ENCODE data around the gene TFB2M. TPM values are rescaled to one million over a fixed set of nuclear protein-coding genes. Genes with fewer than 3 reads are reported as not detected.
A peak's percentile ranks its signal among the peaks of the same experiment; 100 is the strongest.
"Not testable (repeated sequence)": the region's sequence is repeated elsewhere in the genome, so short reads cannot be mapped to it uniquely, and the experiment has no call there.

TFB2M gene
- polyA plus RNA-seq, 1 donor (not counting 4 experiments of a cell fraction or from before 2014, with no cell fraction given) = 28.6 TPM

- peak overlapping the region; percentile 92 for H3K27ac ChIP-seq (ENCODE audit: control insufficient read depth, insufficient read depth, low read length)
- H3K79me2 ChIP-seq (ENCODE audit: control insufficient read depth, insufficient read depth, low read length) = peaks cover 63% of the 10 kb centered on the region
- DNase-seq (ENCODE audit: low read depth, low spot score) = no peak
- H2AFZ ChIP-seq (ENCODE audit: control insufficient read depth, low read length) = peak overlapping the region; percentile 90
- H3K4me3 ChIP-seq (ENCODE audit: control insufficient read depth in 2 of 3, extremely low read depth in 1 of 3, insufficient read depth in 2 of 3, low read depth in 1 of 3, low read length in 3 of 3) = peak overlapping the region; percentile 97 to 99 (median 99)
- peak overlapping the region; percentile 94 for H3K9ac ChIP-seq (ENCODE audit: control insufficient read depth, extremely low read depth, insufficient read depth, low read length)
- H3K9me1 ChIP-seq (ENCODE audit: control insufficient read depth, extremely low read depth, insufficient read depth, low read length) = no peaks in the 10 kb centered on the region
- H3K4me1 ChIP-seq (ENCODE audit: control insufficient read depth, extremely low read depth, insufficient read depth, low read length) = peaks cover 15% of the 10 kb centered on the region
- H3K36me3 ChIP-seq (ENCODE audit: control insufficient read depth in 2 of 2, extremely low read depth in 1 of 2, insufficient read depth in 2 of 2, low read length in 2 of 2) = peaks cover 0 to 3% of the 10 kb centered on the region in 2 experiments
- dilution Hi-C loops (cut with MboI; ENCODE audit: extremely low pct_ligation_motif_present, low sequenced_read_pairs) = no loop called here
- peak overlapping the region; percentile 69 for H3K4me2 ChIP-seq (ENCODE audit: control insufficient read depth, extremely low read depth, insufficient read depth, low read depth, low read length)
- no peak for FAIRE-seq
- no peaks in the 10 kb centered on the region for H3K27me3 ChIP-seq (ENCODE audit: control insufficient read depth, extremely low read depth, insufficient read depth, low read length)
- no peak for TF ChIP-seq CTCF (optimal IDR thresholded peaks at IDR 0.05 in 1 of 3, IDR thresholded peaks at IDR 0.05 in 1 of 3, conservative IDR thresholded peaks at IDR 0.05 in 1 of 3; ENCODE audit: extremely low read depth in 1 of 3, insufficient read depth in 2 of 3, low read length in 3 of 3)
- no peak for TF ChIP-seq EZH2 (IDR thresholded peaks at IDR 0.05; ENCODE audit: low read length)
- no peaks in the 10 kb centered on the region for H3K9me3 ChIP-seq (ENCODE audit: control insufficient read depth, low read depth, low read length)
- H4K20me1 ChIP-seq (ENCODE audit: control insufficient read depth, extremely low read depth, insufficient read depth, low read length) = no peaks in the 10 kb centered on the region
These were observed 966 bp downstream of the TFB2M start for GRCh38 chr1:246564839-246565750.

GRCh38 chr1:246560833-246561232 is 5.2 kb downstream of the TFB2M start:
- H3K4me3 ChIP-seq (ENCODE audit: control insufficient read depth in 2 of 3, extremely low read depth in 1 of 3, insufficient read depth in 2 of 3, low read depth in 1 of 3, low read length in 3 of 3); H3K9me1 ChIP-seq (ENCODE audit: control insufficient read depth, extremely low read depth, insufficient read depth, low read length); H3K27ac ChIP-seq (ENCODE audit: control insufficient read depth, insufficient read depth, low read length); H3K4me1 ChIP-seq (ENCODE audit: control insufficient read depth, extremely low read depth, insufficient read depth, low read length); H3K4me2 ChIP-seq (ENCODE audit: control insufficient read depth, extremely low read depth, insufficient read depth, low read depth, low read length); H2AFZ ChIP-seq (ENCODE audit: control insufficient read depth, low read length); FAIRE-seq; H3K9ac ChIP-seq (ENCODE audit: control insufficient read depth, extremely low read depth, insufficient read depth, low read length); dilution Hi-C loops (cut with MboI; ENCODE audit: extremely low pct_ligation_motif_present, low sequenced_read_pairs); H3K27me3 ChIP-seq (ENCODE audit: control insufficient read depth, extremely low read depth, insufficient read depth, low read length); H3K9me3 ChIP-seq (ENCODE audit: control insufficient read depth, low read depth, low read length); DNase-seq (ENCODE audit: low read depth, low spot score); H4K20me1 ChIP-seq (ENCODE audit: control insufficient read depth, extremely low read depth, insufficient read depth, low read length): not testable (repeated sequence)
- Histone ChIP-seq H3K79me2 (ENCODE audit: control insufficient read depth, insufficient read depth, low read length) (peaks cover 58% of the 10 kb centered on the region), H3K36me3 (ENCODE audit: control insufficient read depth in 2 of 2, extremely low read depth in 1 of 2, insufficient read depth in 2 of 2, low read length in 2 of 2) (peaks cover 8 to 19% of the 10 kb centered on the region in 2 experiments)
